DND-41 (cell line): ENCODE data around the gene ZNF430.
"Not testable (repeated sequence)": the region's sequence is repeated elsewhere in the genome, so short reads cannot be mapped to it uniquely, and the experiment has no call there.

Source experiments
- ATAC-seq: fragments of 200-7000 bp; cut with Tn5 transposase; 3 replicates; pipeline ENCODE4 v1.9.1; 2021; ENCODE audit warnings: low read depth; ENCODE audit not compliant: insufficient read depth
- DNase-seq: peaks from one replicate; pipeline ENCODE4 v3.0.0-alpha.2; 2020
- H2AFZ ChIP-seq: 2 replicates; pipeline ENCODE4 v1.6.0; 2012; ENCODE audit warnings: low read depth, low read length
- H3K27ac ChIP-seq: 2 replicates; pipeline ENCODE4 v1.5.1; 2012; ENCODE audit warnings: low read length, inconsistent platforms
- H3K27me3 ChIP-seq: fragments of 200-600 bp; sonication (generic); 2 replicates; pipeline ENCODE4 v1.6.0; 2012; ENCODE audit warnings: low read length, mild to moderate bottlenecking, inconsistent platforms; ENCODE audit not compliant: insufficient read depth, poor library complexity
- H3K36me3 ChIP-seq: 2 replicates; pipeline ENCODE4 v1.5.1; 2012; ENCODE audit warnings: low read length, inconsistent platforms; ENCODE audit not compliant: insufficient read depth
- H3K4me1 ChIP-seq: 2 replicates; pipeline ENCODE4 v1.5.1; 2012; ENCODE audit warnings: mild to moderate bottlenecking, low read length; ENCODE audit not compliant: insufficient read depth
- H3K4me2 ChIP-seq: 2 replicates; pipeline ENCODE4 v1.6.0; 2012; ENCODE audit warnings: mild to moderate bottlenecking, moderate library complexity, low read length, inconsistent platforms; ENCODE audit not compliant: insufficient read depth
- H3K4me3 ChIP-seq, 2 experiments: fragments of 200-600 bp in 1 of 2; shearing (Covaris generic) in 1 of 2; 2 replicates each; pipeline ENCODE4 v1.5.1; 2012 to 2016; ENCODE audit warnings: inconsistent platforms in 2 of 2, low read length in 2 of 2, mild to moderate bottlenecking in 2 of 2, low read depth in 1 of 2, moderate library complexity in 1 of 2
- H3K79me2 ChIP-seq: 2 replicates; pipeline ENCODE4 v1.6.0; 2012; ENCODE audit warnings: low read length, inconsistent platforms; ENCODE audit not compliant: insufficient read depth
- H3K9ac ChIP-seq: 2 replicates; pipeline ENCODE4 v1.6.0; 2012; ENCODE audit warnings: low read depth, mild to moderate bottlenecking, inconsistent platforms, low read length, moderate library complexity
- H3K9me3 ChIP-seq: 2 replicates; pipeline ENCODE4 v1.5.1; 2012; ENCODE audit warnings: low read length, moderate library complexity, mild to moderate bottlenecking, inconsistent platforms; ENCODE audit not compliant: insufficient read depth, severe bottlenecking
- H4K20me1 ChIP-seq: 2 replicates; pipeline ENCODE4 v1.6.0; 2012; ENCODE audit warnings: low read length; ENCODE audit not compliant: insufficient read depth
- EZH2 ChIP-seq: IDR thresholded peaks from 3 replicates; pipeline ENCODE4 v1.6.1; 2012; ENCODE audit warnings: borderline replicate concordance, low read depth, mild to moderate bottlenecking, moderate library complexity, low read length, inconsistent platforms; ENCODE audit not compliant: severe bottlenecking
- TF ChIP-seq, protein P1 (sequence below): IDR thresholded peaks from 2 replicates; pipeline ENCODE4 v1.5.1; 2012; ENCODE audit warnings: borderline replicate concordance, low read length, moderate library complexity, mild to moderate bottlenecking; ENCODE audit not compliant: poor library complexity, severe bottlenecking; ENCODE audit errors: extremely low read depth

The ZNF430 gene

DNA sequence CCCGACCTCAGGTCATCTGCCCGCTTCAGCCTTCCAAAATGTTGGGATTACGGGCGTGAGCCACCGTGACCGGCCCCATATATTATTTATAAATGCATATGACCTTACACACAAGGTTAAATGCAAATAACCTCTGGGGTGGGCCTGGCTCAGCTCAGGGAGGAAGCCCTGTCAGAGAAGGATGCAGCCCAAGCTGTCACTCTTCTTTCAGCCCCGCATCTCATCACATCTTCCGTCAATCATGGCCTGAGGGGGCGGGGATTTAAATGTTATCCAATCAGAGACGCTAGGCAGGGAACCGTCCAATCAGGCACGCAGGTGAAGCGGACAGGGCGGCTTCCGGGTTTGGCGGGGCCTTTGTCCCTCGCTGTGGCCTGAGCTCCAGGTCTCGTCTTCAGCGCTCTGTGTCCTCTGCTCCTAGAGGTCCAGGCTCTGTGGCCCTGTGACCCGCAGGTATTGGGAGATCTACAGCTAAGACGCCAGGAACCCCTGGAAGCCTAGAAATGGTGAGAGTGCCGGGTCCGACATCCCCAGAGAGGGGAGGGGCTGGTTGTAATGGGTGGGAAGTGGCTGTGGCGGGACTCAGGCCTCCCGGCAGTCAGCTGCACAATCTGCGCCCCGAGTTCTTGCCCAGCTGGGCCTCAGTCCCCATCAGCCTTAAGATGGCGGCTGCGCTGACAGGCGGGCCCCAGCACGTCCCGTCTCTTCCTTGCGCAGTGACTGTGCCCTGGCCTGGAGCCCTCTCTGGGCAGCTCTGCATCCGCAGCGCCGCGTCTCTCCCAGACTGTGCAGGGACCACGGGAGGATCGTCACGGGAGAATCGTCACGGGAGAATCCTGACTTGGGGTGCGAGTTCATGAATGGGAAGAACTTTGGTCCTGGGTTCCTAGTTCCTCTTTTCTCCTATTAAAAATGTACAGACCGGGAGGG lies at the start of gene ZNF430:
Gene ZNF430 (plus strand): TSS at position 360 of the 930 bp plus-strand sequence. CDS start 144 bp downstream, at position 504.
- peak within 1 kb of the TSS; percentile 91 for H2AFZ ChIP-seq
- H3K4me3 ChIP-seq: peak within 1 kb of the TSS; percentile 73 to 90
- ATAC-seq: peak; percentile 94

DNA sequence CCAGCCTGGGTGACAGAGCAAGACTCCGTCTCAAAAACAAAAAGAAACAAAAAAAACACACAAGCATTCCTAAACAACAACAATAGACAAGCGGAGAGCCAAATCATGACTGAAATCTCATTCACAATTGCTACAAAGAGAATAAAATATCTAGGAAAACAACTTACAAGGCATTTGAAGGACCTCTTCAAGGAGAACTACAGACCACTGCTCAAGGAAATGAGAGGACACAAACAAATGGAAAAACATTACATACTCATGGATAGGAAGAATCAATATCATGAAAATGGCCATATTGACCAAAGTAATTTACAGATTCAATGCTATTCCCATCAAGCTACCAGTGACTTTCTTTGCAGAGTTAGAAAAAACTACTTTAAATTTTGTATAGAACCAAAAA lies 27.7 kb upstream of the ZNF430 start:
- not testable (repeated sequence) for H3K9me3 ChIP-seq, H3K79me2 ChIP-seq, H4K20me1 ChIP-seq, H3K27ac ChIP-seq, H3K36me3 ChIP-seq, ATAC-seq, H3K4me3 ChIP-seq, H3K9ac ChIP-seq, DNase-seq, H2AFZ ChIP-seq, H3K4me2 ChIP-seq, H3K27me3 ChIP-seq, H3K4me1 ChIP-seq

More for the DNA sequence above, at the start of gene ZNF430:
- Histone ChIP-seq H3K9me3 (no peaks in the 10 kb centered on the region), H3K27me3 (no peaks in the 10 kb centered on the region), H3K27ac (peak within 1 kb of the TSS; percentile 94), H3K4me2 (peak within 1 kb of the TSS; percentile 83), H4K20me1 (peaks cover 6% of the 10 kb centered on the region; the same call in 1 of the 2 replicates), H3K4me1 (peaks cover 45% of the 10 kb centered on the region), H3K79me2 (peaks cover 52% of the 10 kb centered on the region), H3K36me3 (peaks cover 37% of the 10 kb centered on the region), H3K9ac (peak within 1 kb of the TSS; percentile 81)
- TF ChIP-seq EZH2: no peak
- TF ChIP-seq, protein P1, sequence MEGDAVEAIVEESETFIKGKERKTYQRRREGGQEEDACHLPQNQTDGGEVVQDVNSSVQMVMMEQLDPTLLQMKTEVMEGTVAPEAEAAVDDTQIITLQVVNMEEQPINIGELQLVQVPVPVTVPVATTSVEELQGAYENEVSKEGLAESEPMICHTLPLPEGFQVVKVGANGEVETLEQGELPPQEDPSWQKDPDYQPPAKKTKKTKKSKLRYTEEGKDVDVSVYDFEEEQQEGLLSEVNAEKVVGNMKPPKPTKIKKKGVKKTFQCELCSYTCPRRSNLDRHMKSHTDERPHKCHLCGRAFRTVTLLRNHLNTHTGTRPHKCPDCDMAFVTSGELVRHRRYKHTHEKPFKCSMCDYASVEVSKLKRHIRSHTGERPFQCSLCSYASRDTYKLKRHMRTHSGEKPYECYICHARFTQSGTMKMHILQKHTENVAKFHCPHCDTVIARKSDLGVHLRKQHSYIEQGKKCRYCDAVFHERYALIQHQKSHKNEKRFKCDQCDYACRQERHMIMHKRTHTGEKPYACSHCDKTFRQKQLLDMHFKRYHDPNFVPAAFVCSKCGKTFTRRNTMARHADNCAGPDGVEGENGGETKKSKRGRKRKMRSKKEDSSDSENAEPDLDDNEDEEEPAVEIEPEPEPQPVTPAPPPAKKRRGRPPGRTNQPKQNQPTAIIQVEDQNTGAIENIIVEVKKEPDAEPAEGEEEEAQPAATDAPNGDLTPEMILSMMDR: peak; percentile 8
- peak; percentile 97 for DNase-seq

DNA sequence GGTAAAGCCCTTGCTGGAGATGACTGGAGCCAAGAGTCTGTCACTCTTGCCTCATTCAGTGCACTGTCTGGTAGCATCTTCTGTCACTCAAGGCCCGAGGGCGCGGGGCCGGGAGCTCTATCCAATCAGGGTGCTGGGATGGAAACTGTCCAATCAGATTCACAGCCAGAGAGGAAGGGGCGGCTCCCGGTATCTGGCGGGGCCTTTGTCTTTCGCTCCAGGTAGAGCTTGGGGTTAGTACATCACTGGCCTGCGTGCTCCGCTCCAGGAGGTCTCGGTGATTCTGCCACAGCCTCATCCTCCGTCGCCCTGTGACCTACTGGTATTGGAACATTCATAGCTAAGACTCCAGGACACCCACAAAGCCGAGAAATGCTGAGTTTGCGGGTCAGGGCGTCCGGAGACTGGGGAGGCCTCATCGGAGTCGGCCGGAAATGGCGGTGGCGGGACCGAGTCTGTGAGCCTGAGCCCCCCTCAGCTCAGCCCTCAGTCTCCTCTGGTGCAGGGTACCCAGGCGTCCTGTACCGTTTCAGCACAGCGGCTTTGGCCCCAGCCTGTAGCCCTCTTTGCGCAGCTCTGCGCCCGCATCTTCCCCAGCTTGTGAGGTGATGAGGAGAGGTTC lies 20.6 kb upstream of the ZNF430 start:
- Histone ChIP-seq H2AFZ (peak overlapping the region; percentile 83), H3K79me2 (peaks cover 17% of the 10 kb centered on the region), H3K36me3 (no peaks in the 10 kb centered on the region), H3K9ac (peak overlapping the region; percentile 82), H3K4me3 (peak overlapping the region; percentile 47 to 70), H3K27ac (peak overlapping the region; percentile 91), H3K27me3 (no peaks in the 10 kb centered on the region), H4K20me1 (no peaks in the 10 kb centered on the region), H3K4me1 (peaks cover 45% of the 10 kb centered on the region), H3K9me3 (peaks cover 6% of the 10 kb centered on the region), H3K4me2 (peak overlapping the region; percentile 72)
- DNase-seq: peak; percentile 97
- TF ChIP-seq, protein P1: no peak
- TF ChIP-seq EZH2: no peak
- peak; percentile 98 for ATAC-seq

DNA sequence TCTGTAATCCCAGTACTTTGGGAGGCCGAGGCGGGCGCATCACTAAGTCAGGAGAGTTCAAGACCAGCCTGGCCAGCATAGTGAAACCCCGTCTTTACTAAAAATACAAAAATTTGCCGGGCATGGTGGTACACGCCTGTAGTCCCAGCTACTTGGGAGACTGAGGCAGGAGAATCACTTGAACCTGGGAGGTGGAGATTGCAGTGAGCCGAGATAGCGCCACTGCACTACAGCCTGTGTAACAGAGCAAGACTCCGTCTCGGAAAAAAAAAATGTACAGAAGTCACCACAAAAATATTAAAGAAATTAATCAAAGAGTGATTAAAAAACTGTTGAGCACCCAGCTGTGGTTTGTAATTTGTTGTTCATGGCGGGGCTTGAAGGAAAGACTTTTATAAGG lies 781 bp downstream of the ZNF430 start:
- H3K9me3 ChIP-seq, DNase-seq, H4K20me1 ChIP-seq, H3K27me3 ChIP-seq: not testable (repeated sequence)
- peak overlapping the region; percentile 94 for H3K27ac ChIP-seq
- H3K4me2 ChIP-seq: peak overlapping the region; percentile 83
- H3K4me1 ChIP-seq: peaks cover 51% of the 10 kb centered on the region
- H3K9ac ChIP-seq: peak overlapping the region; percentile 81
- peak; percentile 5; the same call in 1 of the 3 replicates for ATAC-seq
- peak overlapping the region; percentile 73 to 90 for H3K4me3 ChIP-seq
- peaks cover 58% of the 10 kb centered on the region for H3K79me2 ChIP-seq
- H2AFZ ChIP-seq: peak overlapping the region; percentile 91
- H3K36me3 ChIP-seq: peaks cover 44% of the 10 kb centered on the region
